ENCODE measurements around the gene PAOX.

GRCh38 chr10:133381036-133381435 is 2.0 kb downstream of the PAOX start:
- TF ChIP-seq CTCF (IDR thresholded peaks at IDR 0.05): no peak
- TF ChIP-seq POLR2A (IDR thresholded peaks at IDR 0.05): no peak

Data from right lobe of liver (tissue), 4 donors.